Sigmoid colon (tissue), 7 donors: ENCODE results near the gene EXOC3L4. TPM values are rescaled to one million over a fixed set of nuclear protein-coding genes. Genes with fewer than 3 reads are reported as not detected.
"Not testable (repeated sequence)": the region's sequence is repeated elsewhere in the genome, so short reads cannot be mapped to it uniquely, and the experiment has no call there.

Experiments used
- DNase-seq: peaks from one replicate; pipeline ENCODE4 v3.0.0-alpha.2; 2019
- H3K27ac ChIP-seq, 4 donors: fragments of 200-600 bp; sonication (generic); one replicate each; pipeline ENCODE4 v1.5.1; 2016 to 2019; ENCODE audit warnings: mild to moderate bottlenecking in 1 of 4
- H3K27me3 ChIP-seq, 3 donors: fragments of 200-600 bp; sonication (generic); one replicate each; pipeline ENCODE4 v1.5.1; 2019; ENCODE audit warnings: mild to moderate bottlenecking in 1 of 3
- H3K36me3 ChIP-seq, 4 donors: fragments of 200-600 bp; sonication (generic); one replicate each; pipeline ENCODE4 v1.5.1; 2016 to 2019
- H3K4me1 ChIP-seq, 4 donors: fragments of 200-600 bp; sonication (generic); one replicate each; pipeline ENCODE4 v1.5.1; 2017 to 2019
- H3K4me3 ChIP-seq, 4 donors: fragments of 200-600 bp; sonication (generic); one replicate each; pipeline ENCODE4 v1.5.1; 2017 to 2019; ENCODE audit warnings: mild to moderate bottlenecking in 2 of 4, moderate library complexity in 1 of 4
- H3K9me3 ChIP-seq, 4 donors: fragments of 200-600 bp in 3 of 4; sonication (generic) in 3 of 4; one replicate each; pipeline versions ENCODE4 v1.5.1 to v1.6.1; 2013 to 2019
- EP300 ChIP-seq, 4 donors: sonication (generic); formaldehyde crosslinking; IDR thresholded peaks; one replicate each; pipeline ENCODE4 v1.6.1; 2017; ENCODE audit warnings: antibody characterized with exemption in 4 of 4
- POLR2A ChIP-seq, 2 donors: fragments of 450-650 bp; IDR thresholded peaks; one replicate each; pipeline ENCODE4 v1.6.1; 2016; ENCODE audit warnings: antibody characterized with exemption in 2 of 2, mild to moderate bottlenecking in 2 of 2, moderate library complexity in 2 of 2
- POLR2AphosphoS5 ChIP-seq, 4 donors: sonication (generic); formaldehyde crosslinking; IDR thresholded peaks; one replicate each; pipeline ENCODE4 v1.6.1; 2017; ENCODE audit warnings: antibody characterized with exemption in 4 of 4
- WGBS, 2 donors: extraction: QIAGEN DNeasy Blood & Tissue Kit; methylation state at CpG; one replicate each; pipeline ENCODE4 v1.1.7; 2013; 5-methylcytosine and 5-hydroxymethylcytosine counted together
- intact Hi-C: fragments of 100-400 bp; cut with DNase I; formaldehyde crosslinking; loops from one replicate; pipeline ENCODE4 v1.15.1; 2023
- polyA plus RNA-seq, 3 donors: library from polyadenylated mRNA; stranded (reverse); fragments of 200-250 nt; gene quantifications; one replicate each; pipeline ENCODE4 v1.2.3, GENCODE V29; 2013
- total RNA-seq, 4 donors: library from RNA; depleted of rRNA; stranded (reverse); fragments of >200 nt; gene quantifications; one replicate each; pipeline ENCODE4 v1.1.0, GENCODE V29; 2016
- TF ChIP-seq, protein P1 (sequence below), 4 experiments: fragments of 450-650 bp in 3 of 4; fragments of 200-600 bp in 1 of 4; IDR thresholded peaks; one replicate each; pipeline ENCODE4 v1.5.1; 2016 to 2019; ENCODE audit warnings: antibody characterized with exemption in 4 of 4, mild to moderate bottlenecking in 3 of 4, moderate library complexity in 2 of 4
- donor health status: healthy with polysubstance abuse.
- donor health status: Bipolar disorder and iron deficiency.
- donor health status: healthy.

EXOC3L4 gene
- total and polyA plus RNA-seq, 7 donors: 0.36 to 23.8 (median 1.8) TPM

DNA sequence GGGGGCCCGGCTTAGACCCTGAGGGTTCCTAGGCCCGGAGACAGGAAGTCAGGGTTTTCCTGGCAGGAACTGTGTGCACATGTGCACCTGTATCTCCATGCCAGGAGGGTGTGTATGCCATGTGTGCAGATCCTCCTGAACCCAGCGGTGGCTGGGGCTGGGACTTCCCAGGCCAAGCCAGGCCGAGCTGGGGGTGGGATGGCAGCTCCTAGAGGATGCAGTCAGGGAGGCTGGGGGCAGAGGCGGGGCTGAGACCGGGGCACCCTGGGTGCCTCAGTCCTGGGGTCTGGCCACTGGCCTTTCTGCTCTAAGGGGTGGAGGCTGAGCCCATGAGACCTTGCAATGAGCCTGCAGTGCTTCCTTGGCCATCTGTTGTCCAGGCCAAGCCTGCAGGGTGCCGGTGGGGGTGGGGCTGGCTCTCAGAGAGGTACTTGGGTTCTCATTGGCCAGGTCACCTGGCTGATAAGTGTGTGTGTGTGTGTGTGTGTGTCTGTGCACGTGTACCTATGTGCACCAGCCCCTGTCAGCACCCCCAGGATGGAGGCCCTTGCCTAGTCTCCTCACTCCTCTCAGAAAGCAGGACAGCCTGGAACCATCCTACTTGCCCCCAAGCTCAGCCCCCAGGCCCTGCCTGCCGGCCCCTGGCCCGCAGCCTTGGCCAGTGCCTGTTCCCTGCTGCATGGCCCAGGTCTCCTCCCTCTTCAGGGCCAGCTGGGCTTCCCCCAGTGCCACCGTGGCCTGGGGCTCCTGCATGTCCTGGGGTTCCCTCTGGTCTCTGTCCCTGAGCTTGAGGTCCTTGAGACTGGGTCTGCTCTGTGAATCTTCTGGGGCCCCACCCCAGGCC lies 18.1 kb downstream of the EXOC3L4 start:
- intact Hi-C loops: no loop called here
- TF ChIP-seq POLR2A (IDR thresholded peaks at IDR 0.05) (no peak), EP300 (IDR thresholded peaks at IDR 0.05) (no peak), POLR2AphosphoS5 (IDR thresholded peaks at IDR 0.05) (no peak)
- TF ChIP-seq, protein P1, sequence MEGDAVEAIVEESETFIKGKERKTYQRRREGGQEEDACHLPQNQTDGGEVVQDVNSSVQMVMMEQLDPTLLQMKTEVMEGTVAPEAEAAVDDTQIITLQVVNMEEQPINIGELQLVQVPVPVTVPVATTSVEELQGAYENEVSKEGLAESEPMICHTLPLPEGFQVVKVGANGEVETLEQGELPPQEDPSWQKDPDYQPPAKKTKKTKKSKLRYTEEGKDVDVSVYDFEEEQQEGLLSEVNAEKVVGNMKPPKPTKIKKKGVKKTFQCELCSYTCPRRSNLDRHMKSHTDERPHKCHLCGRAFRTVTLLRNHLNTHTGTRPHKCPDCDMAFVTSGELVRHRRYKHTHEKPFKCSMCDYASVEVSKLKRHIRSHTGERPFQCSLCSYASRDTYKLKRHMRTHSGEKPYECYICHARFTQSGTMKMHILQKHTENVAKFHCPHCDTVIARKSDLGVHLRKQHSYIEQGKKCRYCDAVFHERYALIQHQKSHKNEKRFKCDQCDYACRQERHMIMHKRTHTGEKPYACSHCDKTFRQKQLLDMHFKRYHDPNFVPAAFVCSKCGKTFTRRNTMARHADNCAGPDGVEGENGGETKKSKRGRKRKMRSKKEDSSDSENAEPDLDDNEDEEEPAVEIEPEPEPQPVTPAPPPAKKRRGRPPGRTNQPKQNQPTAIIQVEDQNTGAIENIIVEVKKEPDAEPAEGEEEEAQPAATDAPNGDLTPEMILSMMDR (IDR thresholded peaks at IDR 0.05): no peak
- peaks cover 0 to 26% (median 18%) of the 10 kb centered on the region in 4 donors for H3K4me1 ChIP-seq
- no peaks in the 10 kb centered on the region for H3K9me3 ChIP-seq
- no peak overlapping the region for H3K4me3 ChIP-seq
- WGBS, 2 donors: 51 to 61% methylated on average over 11 of the region's 11 CpGs
- H3K27ac ChIP-seq: no peak overlapping the region
- peaks cover 0 to 20% (median 0%) of the 10 kb centered on the region in 3 donors for H3K27me3 ChIP-seq
- DNase-seq: no peak
- H3K36me3 ChIP-seq: no peaks in the 10 kb centered on the region

DNA sequence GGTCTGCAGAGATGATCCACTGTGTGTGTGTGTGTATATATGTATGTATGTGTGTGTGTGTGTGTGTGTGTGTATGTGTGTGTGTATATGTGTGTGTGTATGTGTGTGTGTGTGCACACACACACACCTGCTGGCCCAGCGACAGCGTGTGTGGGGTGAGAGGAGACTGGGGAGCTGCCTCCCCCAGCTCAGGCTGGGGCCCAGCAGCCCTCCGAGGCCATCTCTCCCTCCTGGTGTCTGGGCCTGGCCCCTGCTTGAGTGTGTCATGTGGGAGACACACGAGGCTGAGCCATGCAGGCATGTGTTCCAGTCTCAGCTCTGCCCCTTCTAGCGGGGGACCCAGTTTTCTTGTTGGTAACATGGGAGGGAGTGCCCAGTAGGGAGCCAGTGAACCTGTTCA lies 18.8 kb downstream of the EXOC3L4 start:
- TF ChIP-seq POLR2A (IDR thresholded peaks at IDR 0.05): no peak
- TF ChIP-seq, protein P1 (IDR thresholded peaks at IDR 0.05): no peak
- no peak for TF ChIP-seq POLR2AphosphoS5 (IDR thresholded peaks at IDR 0.05)
- WGBS, 2 donors: 73 to 81% methylated on average over 5 of the region's 5 CpGs
- no peak for DNase-seq
- no peak overlapping the region for H3K4me3 ChIP-seq
- H3K27me3 ChIP-seq: peaks cover 0 to 20% (median 0%) of the 10 kb centered on the region in 3 donors
- H3K36me3 ChIP-seq: no peaks in the 10 kb centered on the region
- intact Hi-C loops: no loop called here
- no peaks in the 10 kb centered on the region for H3K9me3 ChIP-seq
- H3K27ac ChIP-seq: no peak overlapping the region
- peaks cover 0 to 28% (median 21%) of the 10 kb centered on the region in 4 donors for H3K4me1 ChIP-seq

DNA sequence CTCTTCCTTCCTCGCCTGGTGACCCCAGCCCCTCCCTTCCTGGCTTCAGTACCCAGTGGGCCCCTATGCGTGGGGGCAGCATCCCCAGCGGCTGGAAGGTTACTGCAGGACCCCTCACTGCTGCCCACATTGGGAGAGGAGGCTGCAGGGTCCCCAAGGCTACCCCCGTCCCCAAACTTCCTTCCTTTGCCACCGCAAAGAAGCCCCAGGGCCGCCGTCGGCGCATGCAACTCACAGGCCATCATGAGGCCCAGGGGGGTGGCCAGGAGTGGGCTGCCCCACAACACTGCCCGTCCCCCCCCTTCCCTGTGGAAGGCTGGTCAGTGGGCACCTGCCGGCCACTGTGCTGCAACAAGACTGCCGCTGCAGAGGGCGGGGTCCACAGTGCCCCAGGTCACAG lies 19.2 kb downstream of the EXOC3L4 start:
- Histone ChIP-seq H3K27me3 (peaks cover 0 to 20% (median 0%) of the 10 kb centered on the region in 3 donors), H3K27ac (no peak overlapping the region), H3K9me3 (no peaks in the 10 kb centered on the region), H3K4me3 (no peak overlapping the region), H3K4me1 (peaks cover 0 to 32% (median 25%) of the 10 kb centered on the region in 4 donors), H3K36me3 (no peaks in the 10 kb centered on the region)
- intact Hi-C loops: no loop called here
- TF ChIP-seq, protein P1 (IDR thresholded peaks at IDR 0.05): no peak
- TF ChIP-seq POLR2A (IDR thresholded peaks at IDR 0.05): no peak
- TF ChIP-seq POLR2AphosphoS5 (IDR thresholded peaks at IDR 0.05): no peak
- no peak for TF ChIP-seq EP300 (IDR thresholded peaks at IDR 0.05)
- no peak for DNase-seq
- WGBS, 2 donors: 73 to 91% methylated on average over 13 of the region's 13 CpGs

DNA sequence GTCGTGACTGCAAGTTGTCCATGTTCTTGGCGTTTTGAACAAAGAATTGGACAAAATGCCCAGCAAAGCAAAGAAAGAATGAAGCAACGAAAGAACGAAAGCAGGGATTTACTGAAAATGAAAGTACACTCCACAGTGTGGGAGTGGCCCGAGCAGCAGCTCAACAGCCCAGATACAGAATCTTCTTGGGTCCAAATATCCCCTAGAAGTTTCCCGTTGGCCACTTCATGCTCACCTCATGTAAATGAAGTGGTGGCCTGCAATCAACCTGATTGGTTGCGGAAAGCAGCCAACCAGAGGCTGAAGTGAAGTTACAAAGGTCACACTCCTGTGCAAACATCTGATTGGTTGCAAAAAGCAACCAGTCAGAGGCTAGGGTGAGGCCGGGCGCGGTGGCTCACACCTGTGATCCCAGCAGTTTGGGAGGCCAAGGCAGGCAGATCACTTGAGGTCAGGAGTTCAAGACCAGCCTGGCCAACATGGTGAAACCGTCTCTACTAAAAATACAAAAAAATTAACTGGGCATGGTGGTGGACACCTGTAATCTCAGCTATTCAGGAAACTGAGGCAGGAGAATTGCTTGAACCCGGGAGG lies 20.7 kb downstream of the EXOC3L4 start:
- peaks cover 0 to 14% (median 0%) of the 10 kb centered on the region in 3 donors for H3K27me3 ChIP-seq
- DNase-seq, H3K9me3 ChIP-seq, intact Hi-C loops, H3K36me3 ChIP-seq: not testable (repeated sequence)
- peak overlapping the region in 2 of 4 donors; percentile 6 to 7 for H3K4me3 ChIP-seq
- peak overlapping the region; percentile 32 to 59 (median 48) for H3K27ac ChIP-seq
- peaks cover 0 to 25% (median 18%) of the 10 kb centered on the region in 4 donors for H3K4me1 ChIP-seq
- WGBS, 2 donors: 18 to 50% methylated on average over 12 of the region's 12 CpGs

DNA sequence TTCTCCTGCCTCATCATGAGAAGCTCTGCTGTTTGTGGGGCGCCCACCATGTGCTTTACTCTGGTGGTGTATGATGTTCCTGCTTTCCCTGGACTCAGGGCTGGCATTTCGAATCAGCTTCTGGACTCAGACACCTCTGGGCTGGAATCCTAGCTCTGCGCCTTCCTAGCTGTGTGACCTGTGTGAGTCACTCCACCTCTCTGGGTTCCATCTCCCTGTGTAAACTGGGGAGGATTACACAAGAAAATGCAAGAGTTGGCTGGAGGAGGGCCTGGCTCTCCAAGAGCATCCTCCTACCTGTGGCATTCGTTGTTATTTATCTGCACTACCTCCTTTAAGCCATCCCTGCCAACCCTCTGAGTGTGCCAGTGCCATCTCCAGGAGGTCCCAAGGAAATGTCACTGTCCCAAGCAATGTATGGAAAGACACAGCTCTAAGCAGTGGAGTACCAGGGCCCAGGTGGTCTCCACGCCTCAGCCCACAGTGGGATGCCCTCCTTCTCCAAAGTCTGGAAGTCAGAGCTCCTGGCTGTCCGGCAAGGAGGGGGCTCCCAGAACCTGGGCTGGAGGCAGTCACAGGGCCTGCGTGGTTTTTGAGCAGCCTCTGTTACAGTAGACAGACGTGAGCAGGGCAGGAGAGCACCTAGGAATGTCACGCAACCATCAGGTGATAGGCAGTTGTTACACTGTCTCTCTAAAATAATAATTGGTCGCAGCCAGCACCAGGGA lies 21.5 kb downstream of the EXOC3L4 start:
- TF ChIP-seq, protein P1 (IDR thresholded peaks at IDR 0.05): no peak
- TF ChIP-seq POLR2AphosphoS5 (IDR thresholded peaks at IDR 0.05) (no peak), POLR2A (IDR thresholded peaks at IDR 0.05) (no peak), EP300 (IDR thresholded peaks at IDR 0.05) (no peak)
- no peak for DNase-seq

More for the DNA sequence above, 21.5 kb downstream of the EXOC3L4 start:
- Histone ChIP-seq H3K27ac (peak overlapping the region in 1 of 4 donors; percentile 59), H3K9me3 (no peaks in the 10 kb centered on the region), H3K27me3 (peaks cover 0 to 6% (median 0%) of the 10 kb centered on the region in 3 donors), H3K4me1 (peaks cover 0 to 17% (median 14%) of the 10 kb centered on the region in 4 donors), H3K36me3 (no peaks in the 10 kb centered on the region), H3K4me3 (no peak overlapping the region)
- intact Hi-C loops: no loop called here
- WGBS, 2 donors: 89 to 90% methylated on average over 10 of the region's 10 CpGs
